CD4-positive, alpha-beta T cell treated with Interleukin-17A for 4 hours (primary cell): ENCODE results near the gene RTP5.
"Not testable (repeated sequence)": the region's sequence is repeated elsewhere in the genome, so short reads cannot be mapped to it uniquely, and the experiment has no call there.

Experiments
- DNase-seq: peaks from one replicate; pipeline ENCODE4 v3.0.0-alpha.2; 2020; ENCODE audit warnings: mixed read lengths

Gene RTP5

DNA sequence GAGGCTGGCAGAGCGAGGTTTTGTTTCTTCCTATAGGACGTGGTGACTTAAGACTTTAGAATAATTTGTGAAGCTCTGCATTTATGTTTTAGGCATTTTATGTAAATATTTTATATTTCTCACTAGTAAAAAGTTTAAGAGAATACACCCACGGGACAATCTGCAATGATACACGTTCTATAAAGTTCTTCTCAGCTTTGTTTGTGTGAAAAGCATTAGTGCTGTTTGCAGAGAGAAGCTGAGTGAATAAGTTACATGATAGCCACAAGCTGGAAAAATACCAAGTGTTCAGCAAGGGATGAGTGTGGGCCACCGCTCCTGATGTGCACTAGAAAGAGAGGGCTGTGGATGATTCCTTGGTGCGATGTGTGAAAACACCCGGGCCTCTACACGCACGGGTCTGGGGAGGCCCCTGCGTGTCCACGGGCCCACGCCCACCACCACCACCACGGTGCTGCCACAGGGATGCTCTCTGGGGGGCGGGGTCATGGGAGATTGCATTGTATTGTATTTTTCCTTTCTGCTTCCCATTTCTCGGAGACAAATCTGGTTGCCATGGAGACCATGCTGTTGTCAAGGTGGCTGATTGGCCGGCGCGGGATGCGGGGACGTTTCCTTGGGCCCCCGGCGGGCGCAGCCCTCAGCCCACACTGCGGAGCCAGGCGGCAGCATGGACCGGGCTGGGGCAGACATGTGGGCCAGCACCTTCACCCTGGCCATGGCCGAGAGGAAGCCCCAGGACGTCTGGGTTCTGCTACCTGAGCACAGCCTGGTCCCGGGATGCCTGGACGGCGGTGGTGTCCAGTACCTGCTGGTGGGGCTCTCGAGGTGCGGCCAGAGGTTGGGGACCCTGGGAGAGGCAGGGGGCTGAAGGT lies at the start of gene RTP5:
Gene RTP5, plus strand, starts transcription at position 643 of the 875 bp plus-strand sequence. Its CDS starts 28 bp downstream, at position 671.
- DNase-seq: no peak

DNA sequence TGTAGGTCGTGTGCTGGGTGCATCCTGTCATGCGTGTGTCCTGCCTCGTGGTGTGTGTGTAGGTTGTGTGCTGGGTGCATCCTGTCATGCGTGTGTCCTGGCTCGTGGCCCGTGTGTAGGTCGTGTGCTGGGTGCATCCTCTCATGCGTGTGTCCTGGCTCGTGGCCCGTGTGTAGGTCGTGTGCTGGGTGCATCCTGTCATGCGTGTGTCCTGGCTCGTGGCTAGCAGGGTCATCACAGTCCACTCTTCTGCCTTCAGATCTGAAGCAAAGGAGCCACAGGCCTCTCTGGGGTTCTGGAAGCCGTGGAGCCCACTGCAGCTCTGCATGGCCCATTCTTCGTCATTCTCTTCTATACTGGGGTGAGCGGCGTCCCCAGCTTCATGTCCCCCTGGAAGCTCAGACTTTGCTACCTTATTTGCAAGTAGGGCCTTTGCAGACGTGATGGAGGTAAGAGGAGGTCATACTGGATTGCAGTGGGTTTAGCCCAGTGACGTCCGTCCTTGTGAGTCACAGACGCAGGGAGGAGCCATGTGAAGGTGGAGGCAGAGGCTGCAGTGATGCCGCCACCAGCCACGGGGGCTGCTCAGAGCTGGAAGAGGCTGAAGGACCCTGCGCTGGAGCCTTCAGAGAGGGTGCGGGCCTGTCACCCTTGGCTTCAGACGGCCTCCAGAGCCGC lies 49.4 kb upstream of the RTP5 start:
- not testable (repeated sequence) for DNase-seq

DNA sequence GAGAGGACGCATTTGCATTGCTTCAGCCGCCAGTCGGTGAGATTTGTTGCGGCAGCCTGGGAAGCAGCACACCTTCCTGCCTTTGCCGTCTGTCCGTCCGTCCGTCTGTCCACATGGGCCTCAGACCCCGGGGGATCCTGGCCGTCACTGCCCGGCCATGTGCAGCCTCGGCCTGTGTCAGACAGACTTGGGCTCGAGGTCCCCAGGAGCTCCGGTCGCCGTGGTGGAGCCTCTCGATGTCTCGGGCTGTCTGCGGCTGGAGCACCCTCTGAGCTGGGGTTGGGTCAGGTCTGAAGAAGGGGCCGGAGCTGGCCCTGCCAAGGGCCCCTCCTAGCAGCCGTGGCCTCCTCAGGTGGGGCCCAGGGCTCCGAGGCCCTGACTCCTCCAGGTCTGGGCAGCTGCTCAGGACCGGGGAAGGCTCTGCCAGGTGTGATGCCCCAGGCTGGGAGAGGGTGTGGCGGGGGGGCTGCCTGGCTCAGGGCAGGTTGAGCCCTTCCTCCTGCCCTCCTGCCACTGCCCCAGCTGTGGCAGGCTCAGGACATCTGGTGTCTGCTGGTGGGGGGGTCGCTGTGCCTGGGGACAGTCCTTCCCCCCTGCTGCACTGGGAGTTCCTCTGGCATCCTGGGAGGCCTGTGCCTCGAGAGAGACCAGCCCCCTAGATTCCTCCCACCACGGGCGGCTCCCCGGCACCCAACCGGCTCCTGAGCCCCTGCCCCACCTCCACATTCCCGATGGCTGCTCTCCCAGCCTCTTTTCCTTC lies 48.7 kb upstream of the RTP5 start:
- no peak for DNase-seq

DNA sequence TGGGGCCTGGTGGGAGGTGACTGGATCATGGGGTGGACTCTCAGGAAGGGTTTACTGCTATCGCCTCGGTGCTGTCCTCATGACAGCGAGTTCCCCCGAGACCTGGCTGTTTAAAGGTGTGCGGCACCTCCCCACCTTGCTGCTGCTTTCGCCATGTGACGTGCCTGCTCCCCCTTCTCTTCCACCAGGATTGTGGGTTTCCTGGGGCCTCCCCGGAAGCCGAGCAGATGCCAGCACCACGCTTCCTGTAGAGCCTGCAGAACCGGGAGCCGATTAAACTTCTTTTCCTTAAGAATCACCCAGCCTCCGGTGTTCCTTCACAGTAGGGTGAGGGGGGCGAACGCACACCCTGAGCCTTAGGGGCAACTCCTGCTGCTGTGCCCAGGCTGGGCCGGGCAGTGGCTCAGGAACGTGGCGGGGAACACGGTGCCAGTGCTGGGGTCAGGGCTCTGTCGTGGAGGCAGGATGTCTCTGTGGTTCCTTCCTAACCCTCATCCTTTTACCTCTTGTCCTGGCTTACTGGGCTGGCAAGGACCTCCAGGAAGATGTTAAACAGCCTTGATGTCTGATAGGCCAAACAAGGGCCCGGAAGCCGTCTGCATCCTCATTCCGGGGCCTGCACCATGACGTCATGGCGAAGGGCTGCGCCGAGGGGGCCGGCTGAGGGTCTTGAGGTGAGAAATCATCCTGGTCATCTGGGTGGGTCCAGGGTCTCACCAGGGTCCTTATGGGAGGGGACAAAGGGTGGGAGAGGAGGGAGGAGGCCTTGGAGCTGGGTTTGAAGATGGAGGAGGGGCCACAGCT lies 47.9 kb upstream of the RTP5 start:
- no peak for DNase-seq

DNA sequence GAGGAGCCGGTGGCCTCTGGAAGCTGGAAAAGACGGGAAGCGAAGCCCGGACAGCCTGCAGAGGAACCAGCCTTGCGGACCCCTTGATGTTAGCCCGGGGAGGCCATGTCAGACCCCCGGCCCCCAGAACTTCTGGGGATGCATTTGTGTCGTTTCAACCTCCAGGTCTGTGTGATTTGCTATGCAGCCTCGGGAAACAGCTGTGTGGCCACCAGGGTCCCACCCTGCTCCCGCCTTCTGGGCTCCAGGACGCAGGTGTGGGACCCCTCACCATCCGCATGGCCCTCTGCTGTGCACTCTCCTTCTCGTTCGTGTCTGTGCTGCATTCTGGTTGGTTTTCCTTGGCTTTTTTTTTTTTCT lies 47.3 kb upstream of the RTP5 start:
- no peak for DNase-seq

- DNase-seq: not testable (repeated sequence)
Observed at GRCh38 chr2:241823531-241824437, 45.7 kb upstream of the RTP5 start.

- no peak for DNase-seq
Observed at GRCh38 chr2:241827394-241827793, 42.1 kb upstream of the RTP5 start.

DNA sequence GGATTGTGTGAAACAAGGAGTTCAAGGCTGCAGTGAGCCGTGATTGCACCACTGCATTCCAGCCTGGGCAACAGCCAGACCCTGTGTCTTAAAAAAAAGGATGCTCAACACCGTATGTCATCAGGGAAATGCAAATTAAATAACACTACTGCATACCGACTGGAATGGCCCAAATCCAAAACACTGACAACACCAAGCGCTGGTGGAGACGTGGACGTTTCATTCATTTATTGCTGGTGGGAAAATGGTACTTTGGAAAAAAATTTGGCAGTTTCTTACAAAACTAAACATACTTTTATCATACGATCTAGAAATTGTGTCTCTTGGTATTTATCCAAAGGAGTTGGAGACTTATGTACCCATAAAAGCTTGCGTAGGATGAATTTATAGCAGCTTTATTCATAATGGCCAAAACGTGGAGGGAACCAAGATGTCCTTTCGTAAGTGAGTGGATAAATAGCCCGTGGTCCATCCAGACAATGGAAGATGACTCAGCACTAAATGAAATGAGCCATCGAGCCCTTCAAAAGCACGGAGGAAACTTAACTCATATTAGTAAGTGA lies 36.3 kb upstream of the RTP5 start:
- DNase-seq: no peak

DNA sequence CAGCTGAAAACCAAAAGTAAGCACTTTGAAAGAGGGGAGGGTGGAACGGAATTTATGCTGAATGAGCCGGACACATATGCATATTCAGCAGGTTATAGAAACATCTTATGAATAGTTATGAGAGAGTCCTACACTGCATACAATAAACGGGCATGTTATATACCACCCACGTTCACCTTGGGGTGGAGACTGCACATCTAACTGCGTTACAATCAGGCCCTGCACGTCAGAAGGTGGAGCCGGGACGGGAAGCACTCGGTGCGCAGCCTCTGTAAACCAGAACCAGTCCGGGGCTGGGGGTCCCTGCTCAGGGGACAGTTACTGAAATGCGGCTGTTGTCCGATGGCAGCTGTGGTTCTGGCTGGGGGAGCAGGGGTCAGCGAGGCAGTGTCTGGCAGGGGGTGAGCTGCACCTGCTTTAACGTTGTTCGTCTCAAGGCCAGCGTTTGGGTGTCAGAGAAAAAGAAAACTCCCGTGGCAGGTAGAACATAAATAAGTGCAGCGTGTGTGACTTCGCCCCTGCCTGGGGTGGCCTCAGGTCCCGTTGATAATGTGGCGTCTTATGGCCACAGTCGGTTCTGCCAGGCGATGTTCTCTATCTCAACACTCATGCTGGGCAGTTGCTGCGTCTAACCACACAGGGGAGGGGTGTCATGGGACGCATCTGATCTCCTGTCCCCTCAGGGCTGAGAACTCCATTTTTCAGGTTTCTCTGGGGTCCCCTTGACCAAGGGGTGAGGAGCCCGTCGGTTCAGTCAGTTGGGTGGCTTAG lies 35.6 kb upstream of the RTP5 start:
- DNase-seq: not testable (repeated sequence)

- DNase-seq: no peak
Observed at GRCh38 chr2:241834527-241835210, 34.9 kb upstream of the RTP5 start.

DNA sequence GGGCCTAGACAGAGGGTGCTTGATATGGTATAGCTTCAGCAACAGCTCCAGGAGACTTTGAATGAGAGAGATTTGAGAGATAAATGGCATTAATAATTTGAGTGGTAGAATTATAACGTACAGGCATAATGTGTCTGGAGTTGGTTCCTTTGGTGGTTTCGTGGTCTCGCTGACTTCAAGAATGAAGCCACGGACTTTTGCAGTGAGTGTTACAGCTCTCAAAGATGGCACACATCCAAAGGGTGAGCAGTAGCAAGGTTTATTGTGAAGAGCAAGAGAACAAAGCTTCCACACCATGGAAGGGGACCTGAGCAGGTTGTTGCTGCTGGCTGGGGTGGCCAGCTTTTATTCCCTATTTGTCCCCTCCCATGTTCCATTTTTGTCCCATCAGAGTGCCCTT lies 33.9 kb upstream of the RTP5 start:
- no peak for DNase-seq

DNA sequence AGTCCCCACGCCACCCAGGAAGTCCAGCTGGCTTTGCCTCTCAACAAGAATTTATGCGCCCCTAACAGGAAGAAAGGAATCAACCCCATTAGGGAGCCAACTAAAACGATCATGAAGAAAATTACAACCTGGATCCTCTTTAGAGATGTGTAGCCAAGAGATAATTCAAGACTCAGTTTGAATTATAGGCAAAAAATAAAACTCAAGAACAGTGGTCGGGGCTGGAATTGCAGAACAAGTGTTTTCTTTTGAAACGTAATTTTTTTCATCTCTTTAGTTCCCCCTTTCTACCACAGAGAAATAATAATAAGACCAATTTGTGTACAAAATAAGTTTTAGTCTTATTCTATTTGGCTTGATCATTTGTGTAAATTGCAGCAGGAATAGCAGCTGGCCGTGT lies 33.2 kb upstream of the RTP5 start:
- no peak for DNase-seq

DNA sequence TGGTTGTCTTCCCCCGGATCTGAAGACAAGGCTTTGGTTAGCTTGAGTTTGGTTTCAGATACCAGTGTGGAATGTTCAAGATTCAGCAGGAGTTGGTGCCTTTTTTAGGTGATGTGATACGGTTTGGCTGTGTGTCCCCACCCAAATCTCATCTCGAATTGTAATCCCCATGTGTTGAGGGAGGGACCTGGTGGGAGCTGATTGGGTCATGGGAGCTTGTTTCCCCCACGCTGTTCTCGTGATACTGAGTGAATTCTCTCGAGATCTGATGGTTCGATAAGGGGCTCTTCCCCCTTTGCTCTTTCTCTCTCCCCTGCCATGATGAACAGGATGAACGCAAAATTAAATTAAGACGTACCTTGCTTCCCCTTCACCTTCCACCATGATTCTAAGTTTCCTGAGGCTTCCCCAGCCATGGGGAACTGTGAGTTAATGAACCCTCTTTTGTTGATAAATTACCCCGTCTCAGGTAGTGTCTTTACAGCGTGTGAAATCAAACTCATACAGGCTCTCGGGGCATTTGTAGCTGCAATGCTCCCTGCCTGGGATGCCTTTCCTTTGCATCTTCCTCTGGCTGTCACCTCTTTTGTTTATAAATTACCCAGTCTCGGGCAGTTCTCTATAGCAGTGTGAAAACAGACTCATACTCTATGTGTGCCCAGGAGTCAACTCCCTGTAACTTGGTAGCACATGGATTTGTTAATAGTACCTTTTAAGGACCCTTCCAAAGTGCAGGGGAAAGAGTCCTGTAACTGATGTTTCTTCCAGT lies 32.1 kb upstream of the RTP5 start:
- DNase-seq: no peak

DNA sequence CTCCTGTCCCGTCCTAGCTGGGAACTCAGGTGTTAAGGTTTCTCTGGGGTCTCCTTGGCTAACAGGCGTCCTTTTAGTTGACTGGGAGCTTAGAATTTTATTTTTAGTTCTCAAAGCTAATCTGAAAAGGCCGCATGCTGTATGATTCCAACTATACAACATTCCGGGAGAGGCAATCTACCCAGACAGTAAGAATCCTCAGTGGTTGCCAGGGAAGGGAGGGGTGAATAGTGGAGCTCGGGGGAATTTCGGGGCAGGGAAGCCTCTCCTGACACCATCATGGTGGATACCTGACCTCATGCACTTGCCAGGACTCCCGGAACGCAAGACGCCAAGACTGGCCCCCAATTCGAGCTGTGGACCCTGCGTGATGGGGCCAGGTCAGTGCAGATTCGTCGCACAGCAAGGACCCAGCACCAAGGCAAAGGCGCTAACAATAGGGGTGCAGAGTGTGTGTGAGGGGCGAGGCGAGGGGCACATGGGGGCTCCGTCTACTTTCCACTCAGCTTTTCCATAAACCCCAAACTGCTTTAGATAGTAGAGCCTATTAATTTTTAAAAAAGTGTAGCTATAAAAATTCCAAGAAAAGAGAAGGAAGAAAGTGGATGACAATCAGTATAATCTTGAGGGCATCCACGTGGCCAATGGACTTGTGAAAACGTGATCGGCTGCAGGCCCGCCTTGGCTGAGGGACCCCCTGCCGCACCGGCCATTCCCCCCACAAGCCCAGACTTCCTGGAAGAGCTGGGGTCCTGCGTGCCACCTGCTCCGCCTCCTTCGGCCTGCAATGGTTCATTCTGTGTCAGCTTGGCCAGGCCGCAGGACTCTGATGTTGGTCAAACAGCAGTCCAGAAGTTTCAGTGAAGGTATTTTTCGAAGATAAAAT lies 28.1 kb upstream of the RTP5 start:
- no peak for DNase-seq

GRCh38 chr2:241842067-241842415 lies 27.5 kb upstream of the RTP5 start:
- no peak for DNase-seq

- peak; percentile 47 for DNase-seq
Observed at GRCh38 chr2:241842620-241843211, 26.8 kb upstream of the RTP5 start.

GRCh38 chr2:241843321-241844065 lies 26.0 kb upstream of the RTP5 start:
- no peak for DNase-seq
